GM12872 (cell line): ENCODE data around the gene SAE1.

Experiments
- CTCF ChIP-seq: IDR thresholded peaks from 3 replicates; pipeline ENCODE4 v1.5.1; 2011; ENCODE audit warnings: low read depth, mild to moderate bottlenecking, low read length, moderate library complexity; ENCODE audit not compliant: insufficient read depth

SAE1 gene

GRCh38 chr19:47158367-47158791, 27.7 kb downstream of the SAE1 start:
- TF ChIP-seq CTCF = no peak

GRCh38 chr19:47158879-47159503, 28.4 kb downstream of the SAE1 start:
- TF ChIP-seq CTCF = no peak

- TF ChIP-seq CTCF = no peak
Observed at GRCh38 chr19:47161876-47162489, 31.3 kb downstream of the SAE1 start.

- TF ChIP-seq CTCF = no peak
Observed at GRCh38 chr19:47168065-47168464, 37.4 kb downstream of the SAE1 start.

GRCh38 chr19:47172666-47173455, 42.2 kb downstream of the SAE1 start:
- TF ChIP-seq CTCF = no peak

GRCh38 chr19:47176071-47176626, 45.5 kb downstream of the SAE1 start:
- TF ChIP-seq CTCF = no peak

GRCh38 chr19:47176627-47177090, 46.0 kb downstream of the SAE1 start:
- TF ChIP-seq CTCF = no peak
